Measurements from ENCODE around the gene ADGRV1.
"Not testable (repeated sequence)": the region's sequence is repeated elsewhere in the genome, so short reads cannot be mapped to it uniquely, and the experiment has no call there.

ADGRV1 gene

GRCh38 chr5:90655423-90655822, 96.8 kb downstream of the ADGRV1 start:
- no peak for DNase-seq (ENCODE audit: low read depth in 2 of 2)

- no peak for DNase-seq (ENCODE audit: low read depth in 2 of 2)
Measured at GRCh38 chr5:90657030-90657429, 98.4 kb downstream of the ADGRV1 start.

GRCh38 chr5:90657788-90658187, 99.2 kb downstream of the ADGRV1 start:
- DNase-seq (ENCODE audit: low read depth in 2 of 2), result no peak

- no peak for DNase-seq (ENCODE audit: low read depth in 2 of 2)
Measured at GRCh38 chr5:90658620-90659019, 100.0 kb downstream of the ADGRV1 start.

- not testable (repeated sequence) for DNase-seq (ENCODE audit: low read depth in 2 of 2)
Measured at GRCh38 chr5:90668079-90668565, 109.5 kb downstream of the ADGRV1 start.

GRCh38 chr5:90675222-90675621, 116.6 kb downstream of the ADGRV1 start:
- DNase-seq (ENCODE audit: low read depth in 2 of 2), result no peak

GRCh38 chr5:90680921-90681563, 122.4 kb downstream of the ADGRV1 start:
- no peak for DNase-seq (ENCODE audit: low read depth in 2 of 2)

GRCh38 chr5:90682278-90682677, 123.7 kb downstream of the ADGRV1 start:
- DNase-seq (ENCODE audit: low read depth in 2 of 2), result no peak

- DNase-seq (ENCODE audit: low read depth in 2 of 2), result no peak
Measured at GRCh38 chr5:90685425-90686022, 126.9 kb downstream of the ADGRV1 start.

- DNase-seq (ENCODE audit: low read depth in 2 of 2), result not testable (repeated sequence)
Measured at GRCh38 chr5:90686363-90686762, 127.8 kb downstream of the ADGRV1 start.

GRCh38 chr5:90687458-90687857, 128.9 kb downstream of the ADGRV1 start:
- not testable (repeated sequence) for DNase-seq (ENCODE audit: low read depth in 2 of 2)

GRCh38 chr5:90689064-90689463, 130.5 kb downstream of the ADGRV1 start:
- no peak for DNase-seq (ENCODE audit: low read depth in 2 of 2)

GRCh38 chr5:90690307-90690706, 131.7 kb downstream of the ADGRV1 start:
- no peak for DNase-seq (ENCODE audit: low read depth in 2 of 2)

- no peak for DNase-seq (ENCODE audit: low read depth in 2 of 2)
Measured at GRCh38 chr5:90691533-90691932, 132.9 kb downstream of the ADGRV1 start.

- no peak for DNase-seq (ENCODE audit: low read depth in 2 of 2)
Measured at GRCh38 chr5:90696153-90696552, 137.6 kb downstream of the ADGRV1 start.

- no peak for DNase-seq (ENCODE audit: low read depth in 2 of 2)
Measured at GRCh38 chr5:90700299-90700698, 141.7 kb downstream of the ADGRV1 start.

- DNase-seq (ENCODE audit: low read depth in 2 of 2), result no peak
Measured at GRCh38 chr5:90703932-90704331, 145.3 kb downstream of the ADGRV1 start.

- DNase-seq (ENCODE audit: low read depth in 2 of 2), result no peak
Measured at GRCh38 chr5:90707698-90708097, 149.1 kb downstream of the ADGRV1 start.

- no peak for DNase-seq (ENCODE audit: low read depth in 2 of 2)
Measured at GRCh38 chr5:90709323-90710155, 150.9 kb downstream of the ADGRV1 start.

GRCh38 chr5:90718387-90718786, 159.8 kb downstream of the ADGRV1 start:
- no peak for DNase-seq (ENCODE audit: low read depth in 2 of 2)

- no peak for DNase-seq (ENCODE audit: low read depth in 2 of 2)
Measured at GRCh38 chr5:90739567-90739966, 181.0 kb downstream of the ADGRV1 start.

- DNase-seq (ENCODE audit: low read depth in 2 of 2), result no peak
Measured at GRCh38 chr5:90740244-90740799, 181.7 kb downstream of the ADGRV1 start.
